Naive thymus-derived CD4-positive, alpha-beta T cell (primary cell): Measurements from ENCODE around the gene BRD9. TPM values are rescaled to one million over a fixed set of nuclear protein-coding genes. Genes with fewer than 3 reads are reported as not detected.
"Not testable (repeated sequence)": the region's sequence is repeated elsewhere in the genome, so short reads cannot be mapped to it uniquely, and the experiment has no call there.

ENCODE experiments used
- ATAC-seq: fragments of 150-1000 bp; cut with Tn5 transposase; 2 replicates; pipeline ENCODE4 v1.10.0; 2021; ENCODE audit warnings: mild to moderate bottlenecking, moderate library complexity
- CTCF ChIA-PET: fragments of 350-600 bp; sonication (Branson Sonifier 250); formaldehyde crosslinking; loops from one replicate; lab custom pipeline; 2021; ENCODE audit warnings: antibody characterized with exemption; lab: Charles Lee
- POLR2A ChIA-PET: fragments of 350-600 bp; sonication (Branson Sonifier 250); formaldehyde crosslinking; loops from one replicate; lab custom pipeline; 2021; ENCODE audit warnings: antibody characterized with exemption, inconsistent platforms; lab: Charles Lee
- DNase-seq, 9 donors: peaks; one replicate each; pipeline versions ENCODE4 v3.0.0 to v3.0.0-alpha.2; 2020 to 2022; ENCODE audit warnings: mixed read lengths in 1 of 9
- H3K27ac ChIP-seq: one replicate; pipeline ENCODE4 v1.7.0; 2013; ENCODE audit warnings: mild to moderate bottlenecking, low read depth, low read length, moderate library complexity
- H3K27me3 ChIP-seq, 2 donors: one replicate each; pipeline ENCODE4 v1.7.0; 2013; ENCODE audit warnings: low read length in 2 of 2, mild to moderate bottlenecking in 2 of 2, moderate library complexity in 2 of 2; ENCODE audit not compliant: control insufficient read depth in 2 of 2, insufficient read depth in 2 of 2
- H3K36me3 ChIP-seq, 3 experiments: 1 replicate in 2 of 3; 2 replicates in 1 of 3; pipeline ENCODE4 v1.7.0; 2013; ENCODE audit warnings: low read length in 3 of 3, mild to moderate bottlenecking in 3 of 3, moderate library complexity in 1 of 3; ENCODE audit not compliant: insufficient read depth in 3 of 3, control insufficient read depth in 2 of 3
- H3K4me1 ChIP-seq, 2 donors: one replicate each; pipeline ENCODE4 v1.7.0; 2013; ENCODE audit warnings: low read length in 2 of 2, mild to moderate bottlenecking in 2 of 2, moderate library complexity in 1 of 2; ENCODE audit not compliant: control insufficient read depth in 2 of 2, insufficient read depth in 2 of 2
- H3K4me3 ChIP-seq: 2 replicates; pipeline ENCODE4 v1.7.0; 2013; ENCODE audit warnings: mild to moderate bottlenecking, low read length
- H3K9me3 ChIP-seq, 3 experiments: 1 replicate in 2 of 3; 2 replicates in 1 of 3; pipeline ENCODE4 v1.7.0; 2013; ENCODE audit warnings: low read length in 3 of 3; ENCODE audit not compliant: control insufficient read depth in 2 of 3
- H3K27ac Mint-ChIP-seq, 9 donors: one replicate each; pipeline ENCODE4 v1.8.0; 2020 to 2022; ENCODE audit warnings: mixed read lengths in 9 of 9, mild to moderate bottlenecking in 8 of 9, moderate library complexity in 5 of 9, inconsistent platforms in 2 of 9
- H3K27me3 Mint-ChIP-seq, 5 donors: one replicate each; pipeline ENCODE4 v1.8.0; 2021 to 2022; ENCODE audit warnings: mixed read lengths in 5 of 5, mild to moderate bottlenecking in 1 of 5
- H3K36me3 Mint-ChIP-seq, 5 donors: one replicate each; pipeline ENCODE4 v1.8.0; 2020 to 2022; ENCODE audit warnings: mixed read lengths in 5 of 5, mild to moderate bottlenecking in 3 of 5, inconsistent platforms in 1 of 5
- H3K4me1 Mint-ChIP-seq, 7 donors: one replicate each; pipeline ENCODE4 v1.8.0; 2020 to 2022; ENCODE audit warnings: mixed read lengths in 7 of 7, mild to moderate bottlenecking in 3 of 7, inconsistent platforms in 1 of 7
- H3K4me3 Mint-ChIP-seq, 10 donors: one replicate each; pipeline ENCODE4 v1.8.0; 2020 to 2022; ENCODE audit warnings: mild to moderate bottlenecking in 10 of 10, mixed read lengths in 10 of 10, moderate library complexity in 6 of 10, inconsistent platforms in 2 of 10
- H3K9me3 Mint-ChIP-seq, 11 donors: one replicate each; pipeline ENCODE4 v1.8.0; 2020 to 2022; ENCODE audit warnings: mixed read lengths in 11 of 11, mild to moderate bottlenecking in 4 of 11, inconsistent platforms in 1 of 11, moderate library complexity in 1 of 11
- intact Hi-C, 2 donors: fragments of 100-400 bp; cut with micrococcal nuclease; formaldehyde crosslinking; loops; one replicate each; pipeline ENCODE4 v1.15.1; 2023
- polyA plus RNA-seq, 2 donors: library from polyadenylated mRNA; unstranded; fragments of 300-500 nt; fragmentation: Illumina TruSeq; gene quantifications; one replicate each; pipeline ENCODE4 v1.2.3, GENCODE V29; 2021
- total RNA-seq, 6 experiments: library from RNA in 5 of 6; stranded (reverse) in 5 of 6; gene quantifications; 1 replicate in 5 of 6; 2 replicates in 1 of 6; pipeline ENCODE4 v1.2.3 and lab custom pipeline; 2021 to 2026

BRD9 gene
- total RNA-seq = 10 to 100 TPM; 63.2 to 93.2 (median 82.2) TPM
- polyA plus RNA-seq = 10 to 100 TPM; 10.6 to 17.6 TPM
- 111 reads per million, percentile 86 among the genes with 10 or more reads in this experiment for total RNA-seq (lab: John Stamatoyannopoulos, UW)

GRCh38 chr5:892394-893136, at the start of gene BRD9, which contains the start of gene TRIP13:
Gene BRD9 (minus strand): TSS chr5:892801. CDS start chr5:892657, 144 bp downstream.
Gene TRIP13 (plus strand): TSS chr5:892884. CDS start chr5:892999, 115 bp downstream.
- Histone ChIP-seq H3K27ac (peak within 1 kb of the TSS; percentile 91), H3K4me3 (peak within 1 kb of the TSS; percentile 84), H3K27me3 (no peaks in the 10 kb centered on the region), H3K9me3 (no peaks in the 10 kb centered on the region), H3K36me3 (peaks cover 10 to 39% (median 18%) of the 10 kb centered on the region in 3 experiments), H3K4me1 (peaks cover 10 to 14% of the 10 kb centered on the region in 2 donors)
- peaks cover 12 to 35% (median 28%) of the 10 kb centered on the region in 7 donors for H3K4me1 Mint-ChIP-seq
- ChIA-PET POLR2A (interaction anchor here (0.6 to 2.1 kb wide), 4 partner anchors 9 to 281 kb away, joined by 3 to 6 read pairs (median 4); partner anchors contain the start of gene CEP72), CTCF (interaction anchor here (1.1 to 1.3 kb wide), 2 partner anchors 8 to 10 kb away, joined by 3 to 4 read pairs; no protein-coding TSS in a partner anchor)
- DNase-seq = peak; percentile 77 to 90 (median 86)
- ATAC-seq = peak; percentile 98
- H3K4me3 Mint-ChIP-seq = peak within 1 kb of the TSS; percentile 79 to 93 (median 86)
- no peaks in the 10 kb centered on the region for H3K9me3 Mint-ChIP-seq
- peak within 1 kb of the TSS; percentile 69 to 92 (median 89) for H3K27ac Mint-ChIP-seq
- no peaks in the 10 kb centered on the region for H3K27me3 Mint-ChIP-seq
- intact Hi-C loops = loop anchor here (1.0 to 5.0 kb wide), 6 partner anchors 108 to 620 kb away; partner anchors contain the start of genes TPPP (in 2 of the 2), CEP72 (in 1 of the 2), CLPTM1L (in 1 of the 2) and PDCD6 (in 1 of the 2)
- peaks cover under 1 to 22% (median 13%) of the 10 kb centered on the region in 5 donors for H3K36me3 Mint-ChIP-seq

DNA sequence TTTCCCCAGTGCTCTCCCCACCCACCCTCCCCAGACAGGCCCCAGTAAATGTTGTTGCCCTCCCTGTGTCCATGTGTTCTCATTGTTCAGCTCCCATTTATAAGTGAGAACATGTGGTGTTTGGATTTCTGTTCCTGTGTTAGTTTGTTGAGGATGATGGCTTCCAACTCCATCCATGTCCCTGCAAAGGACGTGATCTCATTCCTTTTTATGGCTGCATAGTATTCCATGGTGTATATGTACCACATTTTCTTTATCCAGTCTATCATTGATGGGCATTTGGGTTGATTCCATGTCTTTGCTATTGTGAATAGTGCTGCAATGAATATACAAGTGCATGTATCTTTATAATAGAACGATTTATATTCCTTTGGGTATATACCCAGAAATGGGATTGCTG, 48.1 kb upstream of the BRD9 start:
- H3K4me1 ChIP-seq, H3K27ac Mint-ChIP-seq, H3K36me3 Mint-ChIP-seq, DNase-seq, ATAC-seq, intact Hi-C loops, H3K27ac ChIP-seq, H3K9me3 ChIP-seq, H3K36me3 ChIP-seq, H3K27me3 ChIP-seq, H3K4me1 Mint-ChIP-seq, H3K4me3 Mint-ChIP-seq, POLR2A ChIA-PET, CTCF ChIA-PET, H3K9me3 Mint-ChIP-seq, H3K4me3 ChIP-seq: not testable (repeated sequence)
- peaks cover 11 to 48% (median 32%) of the 10 kb centered on the region in 5 donors for H3K27me3 Mint-ChIP-seq

- H3K4me3 ChIP-seq = no peak overlapping the region
- Mint-ChIP-seq H3K36me3 (no peaks in the 10 kb centered on the region), H3K27ac (no peak overlapping the region), H3K9me3 (no peaks in the 10 kb centered on the region), H3K4me1 (peaks cover 0 to 12% (median 0%) of the 10 kb centered on the region in 7 donors), H3K27me3 (peaks cover 8 to 36% (median 22%) of the 10 kb centered on the region in 5 donors), H3K4me3 (no peak overlapping the region)
- ChIA-PET CTCF (no interaction called here), POLR2A (no interaction called here)
- H3K27me3 ChIP-seq = no peaks in the 10 kb centered on the region
- intact Hi-C loops = no loop called here
- no peaks in the 10 kb centered on the region for H3K4me1 ChIP-seq
- ATAC-seq = no peak
- no peak for DNase-seq
- H3K36me3 ChIP-seq = no peaks in the 10 kb centered on the region
- no peak overlapping the region for H3K27ac ChIP-seq
- H3K9me3 ChIP-seq = no peaks in the 10 kb centered on the region
Measured at GRCh38 chr5:939368-939767, 46.8 kb upstream of the BRD9 start.

- Histone ChIP-seq H3K27me3 (no peaks in the 10 kb centered on the region), H3K4me3 (no peak overlapping the region), H3K4me1 (no peaks in the 10 kb centered on the region), H3K36me3 (no peaks in the 10 kb centered on the region), H3K27ac (no peak overlapping the region), H3K9me3 (no peaks in the 10 kb centered on the region)
- H3K27me3 Mint-ChIP-seq = peaks cover 0 to 22% (median 11%) of the 10 kb centered on the region in 5 donors
- no peak overlapping the region for H3K27ac Mint-ChIP-seq
- intact Hi-C loops = no loop called here
- peaks cover 0 to 11% (median 0%) of the 10 kb centered on the region in 7 donors for H3K4me1 Mint-ChIP-seq
- no peaks in the 10 kb centered on the region for H3K9me3 Mint-ChIP-seq
- POLR2A ChIA-PET = no interaction called here
- CTCF ChIA-PET = no interaction called here
- ATAC-seq = no peak
- no peak overlapping the region for H3K4me3 Mint-ChIP-seq
- no peaks in the 10 kb centered on the region for H3K36me3 Mint-ChIP-seq
- DNase-seq = no peak
Measured at GRCh38 chr5:937151-937924, 44.7 kb upstream of the BRD9 start.

- POLR2A ChIA-PET = no interaction called here
- Mint-ChIP-seq H3K4me1 (peaks cover 0 to 11% (median 0%) of the 10 kb centered on the region in 7 donors), H3K9me3 (no peaks in the 10 kb centered on the region), H3K4me3 (no peak overlapping the region), H3K27ac (no peak overlapping the region), H3K27me3 (peaks cover 4 to 17% (median 8%) of the 10 kb centered on the region in 5 donors), H3K36me3 (no peaks in the 10 kb centered on the region)
- intact Hi-C loops = no loop called here
- Histone ChIP-seq H3K36me3 (no peaks in the 10 kb centered on the region), H3K27me3 (no peaks in the 10 kb centered on the region), H3K4me1 (no peaks in the 10 kb centered on the region), H3K27ac (no peak overlapping the region), H3K4me3 (no peak overlapping the region), H3K9me3 (no peaks in the 10 kb centered on the region)
- DNase-seq (no peak), ATAC-seq (no peak)
- CTCF ChIA-PET = no interaction called here
Measured at GRCh38 chr5:936149-937144, 43.8 kb upstream of the BRD9 start.
